HG02642 (cell line): ENCODE results near the gene DTL.

ENCODE experiments used
- ATAC-seq: cut with Tn5 transposase; IDR thresholded peaks from one replicate; pipeline ENCODE4 v1.9.1; 2021; ENCODE audit warnings: mild to moderate bottlenecking; ENCODE audit not compliant: unreplicated experiment, poor library complexity

DTL gene

GRCh38 chr1:212124690-212125582 is 89.4 kb downstream of the DTL start:
- no peak for ATAC-seq

- no peak for ATAC-seq
Observed at GRCh38 chr1:212125654-212126053, 90.1 kb downstream of the DTL start.

GRCh38 chr1:212127221-212127620 is 91.7 kb downstream of the DTL start:
- no peak for ATAC-seq

- ATAC-seq = no peak
Observed at GRCh38 chr1:212129781-212130180, 94.2 kb downstream of the DTL start.

GRCh38 chr1:212132025-212132424 is 96.5 kb downstream of the DTL start:
- no peak for ATAC-seq

- ATAC-seq = no peak
Observed at GRCh38 chr1:212133319-212133718, 97.8 kb downstream of the DTL start.

GRCh38 chr1:212135166-212135565 is 99.6 kb downstream of the DTL start:
- ATAC-seq = no peak

GRCh38 chr1:212137854-212138253 is 102.3 kb downstream of the DTL start:
- no peak for ATAC-seq

GRCh38 chr1:212138457-212138856 is 102.9 kb downstream of the DTL start:
- no peak for ATAC-seq

GRCh38 chr1:212139526-212140135 is 104.1 kb downstream of the DTL start:
- no peak for ATAC-seq

- ATAC-seq = no peak
Observed at GRCh38 chr1:212141404-212141803, 105.9 kb downstream of the DTL start.

GRCh38 chr1:212142883-212143530 is 107.5 kb downstream of the DTL start:
- no peak for ATAC-seq

- no peak for ATAC-seq
Observed at GRCh38 chr1:212147581-212148033, 112.1 kb downstream of the DTL start.

GRCh38 chr1:212149566-212149965 is 114.0 kb downstream of the DTL start:
- ATAC-seq = no peak

GRCh38 chr1:212152308-212152693 is 116.8 kb downstream of the DTL start:
- no peak for ATAC-seq

GRCh38 chr1:212152869-212153268 is 117.3 kb downstream of the DTL start:
- no peak for ATAC-seq

- no peak for ATAC-seq
Observed at GRCh38 chr1:212153635-212154034, 118.1 kb downstream of the DTL start.
